Tibial artery (tissue), 4 donors: ENCODE measurements around the gene ATP8B4.

Experiments used
- DNase-seq, 2 donors: peaks; one replicate each; pipeline ENCODE4 v3.0.0-alpha.2; 2019
- H3K27ac ChIP-seq, 2 donors: fragments of 200-600 bp; sonication (generic) in 1 of 2; 1 replicate in 1 of 2; 2 replicates in 1 of 2; pipeline ENCODE4 v1.5.1; 2018 to 2019; ENCODE audit warnings: mild to moderate bottlenecking in 1 of 2
- H3K27me3 ChIP-seq, 2 donors: fragments of 200-600 bp; sonication (generic) in 1 of 2; one replicate each; pipeline versions ENCODE4 v1.5.1 to v1.6.0; 2016 to 2019
- H3K36me3 ChIP-seq, 3 donors: fragments of 200-600 bp; sonication (generic) in 2 of 3; one replicate each; pipeline ENCODE4 v1.5.1; 2016 to 2019; ENCODE audit warnings: mild to moderate bottlenecking in 2 of 3
- H3K4me1 ChIP-seq, 4 donors: fragments of 200-600 bp; sonication (generic) in 2 of 4; 1 replicate in 3 of 4; 2 replicates in 1 of 4; pipeline ENCODE4 v1.5.1; 2016 to 2019
- H3K4me3 ChIP-seq, 2 donors: fragments of 200-600 bp; sonication (generic) in 1 of 2; 1 replicate in 1 of 2; 2 replicates in 1 of 2; pipeline ENCODE4 v1.5.1; 2018 to 2019; ENCODE audit warnings: mild to moderate bottlenecking in 2 of 2
- H3K9me3 ChIP-seq, 3 donors: fragments of 200-600 bp; sonication (generic) in 1 of 3; one replicate each; pipeline ENCODE4 v1.5.1; 2016 to 2019
- CTCF ChIP-seq, 2 experiments: fragments of 200-600 bp in 1 of 2; fragments of 450-650 bp in 1 of 2; IDR thresholded peaks; one replicate each; pipeline ENCODE4 v1.5.1; 2017 to 2019; ENCODE audit warnings: antibody characterized with exemption in 2 of 2, mild to moderate bottlenecking in 1 of 2, moderate library complexity in 1 of 2
- intact Hi-C: fragments of 100-400 bp; cut with DNase I; formaldehyde crosslinking; loops from one replicate; pipeline ENCODE4 v1.15.0; 2023; ENCODE audit warnings: low total_unique reads

ATP8B4 gene

GRCh38 chr15:50113187-50113505 lies 5.9 kb downstream of the ATP8B4 start:
- TF ChIP-seq CTCF (IDR thresholded peaks at IDR 0.05) = no peak
- H3K9me3 ChIP-seq = no peaks in the 10 kb centered on the region
- intact Hi-C loops = no loop called here
- no peaks in the 10 kb centered on the region for H3K36me3 ChIP-seq
- H3K27me3 ChIP-seq = no peaks in the 10 kb centered on the region
- DNase-seq = no peak
- H3K27ac ChIP-seq = no peak overlapping the region
- H3K4me3 ChIP-seq = peak overlapping the region in 1 of 2 donors; percentile 8
- H3K4me1 ChIP-seq = peaks cover 0 to 12% (median 0%) of the 10 kb centered on the region in 4 donors

DNA sequence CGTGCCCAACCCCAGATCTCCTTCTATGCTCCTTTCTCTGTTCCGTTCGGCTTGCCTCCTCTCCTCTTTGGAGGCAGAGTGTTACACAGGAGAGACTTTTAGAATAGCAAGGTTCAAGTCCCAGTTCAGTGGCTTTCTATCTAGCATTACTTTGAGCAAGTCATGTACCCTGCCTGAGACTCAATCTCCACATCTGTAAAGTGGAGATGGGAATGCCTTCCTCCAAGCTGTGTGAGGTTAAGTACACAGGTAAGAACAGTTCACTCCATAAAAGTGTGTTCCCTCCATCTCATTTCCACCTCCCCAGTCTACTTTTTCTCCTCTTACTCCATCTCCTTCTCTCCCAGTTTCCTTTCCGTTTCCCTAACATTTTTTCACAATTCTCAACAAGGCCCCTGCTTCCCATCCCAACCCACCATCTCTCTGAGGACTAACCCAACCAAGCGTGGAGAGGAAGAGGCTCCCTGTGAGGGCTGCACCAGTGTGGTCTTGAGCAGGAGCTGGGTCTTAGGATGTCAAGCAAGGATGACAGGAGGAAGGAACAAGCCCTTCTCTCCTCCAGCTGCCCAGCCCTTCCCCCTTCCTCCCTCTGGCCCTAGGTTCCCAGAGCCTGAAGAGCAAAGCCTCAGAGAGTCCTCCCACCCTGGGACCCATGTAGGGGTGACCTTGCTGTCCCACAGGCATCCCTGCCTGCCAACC lies 6.4 kb downstream of the ATP8B4 start:
- H3K4me1 ChIP-seq = peaks cover 0 to 12% (median 0%) of the 10 kb centered on the region in 4 donors
- no peak overlapping the region for H3K27ac ChIP-seq
- no peaks in the 10 kb centered on the region for H3K9me3 ChIP-seq
- peak in 1 of 2 donors; percentile 65 for DNase-seq
- TF ChIP-seq CTCF (IDR thresholded peaks at IDR 0.05) = no peak
- intact Hi-C loops = no loop called here
- no peaks in the 10 kb centered on the region for H3K27me3 ChIP-seq
- H3K4me3 ChIP-seq = peak overlapping the region in 1 of 2 donors; percentile 8
- H3K36me3 ChIP-seq = no peaks in the 10 kb centered on the region

DNA sequence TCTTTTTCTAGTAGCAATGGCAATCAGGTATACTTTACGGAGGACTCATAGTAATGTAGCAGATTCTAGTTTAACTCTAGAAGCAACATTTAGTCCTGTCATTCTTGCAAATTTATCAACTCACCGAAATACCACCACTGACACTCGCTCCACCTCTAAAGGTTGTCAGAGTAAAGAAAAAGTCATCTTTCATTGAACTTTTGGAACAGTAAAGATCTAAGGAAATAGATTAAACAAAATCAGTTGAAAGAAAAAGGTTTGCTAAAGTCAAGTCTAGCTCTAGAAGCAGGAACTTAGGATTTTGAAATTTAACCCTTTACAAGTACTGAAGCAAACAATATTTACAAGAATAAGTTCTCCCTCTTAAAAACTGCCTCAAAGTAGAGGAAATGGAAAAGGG lies 8.7 kb downstream of the ATP8B4 start:
- no peaks in the 10 kb centered on the region for H3K27me3 ChIP-seq
- intact Hi-C loops = no loop called here
- peaks cover 0 to 12% (median 0%) of the 10 kb centered on the region in 4 donors for H3K4me1 ChIP-seq
- DNase-seq = no peak
- no peak for TF ChIP-seq CTCF (IDR thresholded peaks at IDR 0.05)
- H3K4me3 ChIP-seq = no peak overlapping the region
- H3K36me3 ChIP-seq = no peaks in the 10 kb centered on the region
- H3K27ac ChIP-seq = no peak overlapping the region
- H3K9me3 ChIP-seq = no peaks in the 10 kb centered on the region

GRCh38 chr15:50109076-50109987 lies 9.7 kb downstream of the ATP8B4 start:
- H3K27ac ChIP-seq = no peak overlapping the region
- intact Hi-C loops = no loop called here
- no peaks in the 10 kb centered on the region for H3K9me3 ChIP-seq
- H3K27me3 ChIP-seq = no peaks in the 10 kb centered on the region
- no peaks in the 10 kb centered on the region for H3K36me3 ChIP-seq
- no peak for DNase-seq
- H3K4me3 ChIP-seq = no peak overlapping the region
- peaks cover 0 to 12% (median 0%) of the 10 kb centered on the region in 4 donors for H3K4me1 ChIP-seq
- no peak for TF ChIP-seq CTCF (IDR thresholded peaks at IDR 0.05)

- Histone ChIP-seq H3K27me3 (no peaks in the 10 kb centered on the region), H3K4me1 (peaks cover 0 to 12% (median 0%) of the 10 kb centered on the region in 4 donors), H3K4me3 (no peak overlapping the region), H3K36me3 (no peaks in the 10 kb centered on the region), H3K9me3 (no peaks in the 10 kb centered on the region), H3K27ac (no peak overlapping the region)
- TF ChIP-seq CTCF (IDR thresholded peaks at IDR 0.05) = no peak
- intact Hi-C loops = no loop called here
- DNase-seq = no peak
Observed at GRCh38 chr15:50108461-50108860, 10.6 kb downstream of the ATP8B4 start.
